AG09309 (cell line): ENCODE measurements around the gene SLC26A11.

ENCODE experiments used
- DNase-seq: peaks from one replicate; pipeline ENCODE4 v3.0.0-alpha.2; 2010; ENCODE audit warnings: low read depth
- H3K4me3 ChIP-seq: 2 replicates; pipeline ENCODE4 v1.5.1; 2011; ENCODE audit warnings: mild to moderate bottlenecking, low read depth, low read length, moderate library complexity; ENCODE audit not compliant: control insufficient read depth
- TF ChIP-seq, protein P1 (sequence below): IDR thresholded peaks from 2 replicates; pipeline ENCODE4 v1.5.1; 2011; ENCODE audit warnings: mild to moderate bottlenecking, low read depth, low read length, inconsistent platforms; ENCODE audit not compliant: insufficient read depth, control insufficient read depth; ENCODE audit errors: missing control alignments

SLC26A11 gene

DNA sequence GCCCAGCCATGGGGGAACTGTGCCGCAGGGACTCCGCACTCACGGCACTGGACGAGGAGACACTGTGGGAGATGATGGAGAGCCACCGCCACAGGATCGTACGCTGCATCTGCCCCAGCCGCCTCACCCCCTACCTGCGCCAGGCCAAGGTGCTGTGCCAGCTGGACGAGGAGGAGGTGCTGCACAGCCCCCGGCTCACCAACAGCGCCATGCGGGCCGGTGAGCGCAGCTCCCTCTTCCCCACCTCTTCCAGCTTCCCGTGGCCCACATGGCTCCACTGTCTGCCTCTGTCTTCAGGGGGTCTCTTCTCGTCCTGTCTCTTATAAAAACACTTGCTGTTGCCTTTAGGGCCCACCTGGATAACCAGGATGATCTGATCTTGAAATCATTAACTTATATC, 38.8 kb upstream of the SLC26A11 start:
- no peak for DNase-seq
- no peak overlapping the region for H3K4me3 ChIP-seq
- TF ChIP-seq, protein P1, sequence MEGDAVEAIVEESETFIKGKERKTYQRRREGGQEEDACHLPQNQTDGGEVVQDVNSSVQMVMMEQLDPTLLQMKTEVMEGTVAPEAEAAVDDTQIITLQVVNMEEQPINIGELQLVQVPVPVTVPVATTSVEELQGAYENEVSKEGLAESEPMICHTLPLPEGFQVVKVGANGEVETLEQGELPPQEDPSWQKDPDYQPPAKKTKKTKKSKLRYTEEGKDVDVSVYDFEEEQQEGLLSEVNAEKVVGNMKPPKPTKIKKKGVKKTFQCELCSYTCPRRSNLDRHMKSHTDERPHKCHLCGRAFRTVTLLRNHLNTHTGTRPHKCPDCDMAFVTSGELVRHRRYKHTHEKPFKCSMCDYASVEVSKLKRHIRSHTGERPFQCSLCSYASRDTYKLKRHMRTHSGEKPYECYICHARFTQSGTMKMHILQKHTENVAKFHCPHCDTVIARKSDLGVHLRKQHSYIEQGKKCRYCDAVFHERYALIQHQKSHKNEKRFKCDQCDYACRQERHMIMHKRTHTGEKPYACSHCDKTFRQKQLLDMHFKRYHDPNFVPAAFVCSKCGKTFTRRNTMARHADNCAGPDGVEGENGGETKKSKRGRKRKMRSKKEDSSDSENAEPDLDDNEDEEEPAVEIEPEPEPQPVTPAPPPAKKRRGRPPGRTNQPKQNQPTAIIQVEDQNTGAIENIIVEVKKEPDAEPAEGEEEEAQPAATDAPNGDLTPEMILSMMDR = no peak

DNA sequence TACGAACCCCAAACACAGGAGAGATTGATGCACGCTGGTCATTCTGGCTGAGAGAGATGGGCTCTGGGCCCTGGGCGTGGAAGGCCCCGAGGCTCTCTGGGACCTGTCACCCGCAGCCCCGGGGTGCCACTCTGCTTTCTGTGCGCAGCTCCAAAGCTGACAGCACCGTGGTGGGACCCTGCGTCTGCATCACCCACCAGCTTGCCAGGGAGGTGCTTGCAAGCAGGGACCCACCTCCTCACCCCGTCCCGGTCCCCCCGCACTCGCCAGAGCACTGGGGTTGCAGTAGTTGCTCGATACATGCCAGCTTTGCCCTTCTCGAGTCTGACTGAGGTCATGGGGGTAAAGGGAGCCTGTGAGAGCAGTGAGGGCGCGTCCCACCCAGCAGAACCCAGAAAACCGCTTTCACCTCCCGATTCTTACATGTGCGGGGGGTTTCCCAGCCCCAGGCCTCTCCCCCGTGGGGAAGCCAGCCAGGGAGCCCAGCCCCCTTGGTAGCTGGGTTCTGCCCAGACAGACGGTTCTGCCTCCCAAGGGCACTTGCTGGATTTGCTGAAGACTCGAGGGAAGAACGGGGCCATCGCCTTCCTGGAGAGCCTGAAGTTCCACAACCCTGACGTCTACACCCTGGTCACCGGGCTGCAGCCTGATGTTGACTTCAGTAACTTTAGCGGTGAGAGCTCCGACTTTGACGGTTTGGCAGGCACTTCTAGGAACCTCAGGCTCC, 37.9 kb upstream of the SLC26A11 start:
- no peak overlapping the region for H3K4me3 ChIP-seq
- TF ChIP-seq, protein P1 = no peak
- DNase-seq = no peak

DNA sequence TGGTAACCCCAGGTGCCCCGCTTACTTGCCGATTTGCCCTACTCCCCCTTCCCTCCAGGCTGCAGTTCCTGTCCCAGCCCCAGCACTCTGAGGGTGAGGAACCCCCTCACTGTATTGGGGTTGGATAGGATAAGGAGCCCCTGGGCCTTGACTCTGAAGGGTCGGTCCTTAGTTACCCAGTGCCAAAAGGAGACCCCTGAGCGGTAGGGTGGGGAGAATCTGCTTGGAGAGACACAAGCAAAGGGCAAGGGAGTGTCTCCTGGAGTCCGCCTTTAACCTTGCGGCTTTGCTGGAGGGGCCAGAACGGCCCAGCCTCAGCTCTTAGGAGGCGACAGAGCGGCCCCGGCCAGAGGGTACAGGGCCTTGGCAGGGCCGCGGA, 37.4 kb upstream of the SLC26A11 start:
- TF ChIP-seq, protein P1 = no peak
- no peak overlapping the region for H3K4me3 ChIP-seq
- DNase-seq = no peak

DNA sequence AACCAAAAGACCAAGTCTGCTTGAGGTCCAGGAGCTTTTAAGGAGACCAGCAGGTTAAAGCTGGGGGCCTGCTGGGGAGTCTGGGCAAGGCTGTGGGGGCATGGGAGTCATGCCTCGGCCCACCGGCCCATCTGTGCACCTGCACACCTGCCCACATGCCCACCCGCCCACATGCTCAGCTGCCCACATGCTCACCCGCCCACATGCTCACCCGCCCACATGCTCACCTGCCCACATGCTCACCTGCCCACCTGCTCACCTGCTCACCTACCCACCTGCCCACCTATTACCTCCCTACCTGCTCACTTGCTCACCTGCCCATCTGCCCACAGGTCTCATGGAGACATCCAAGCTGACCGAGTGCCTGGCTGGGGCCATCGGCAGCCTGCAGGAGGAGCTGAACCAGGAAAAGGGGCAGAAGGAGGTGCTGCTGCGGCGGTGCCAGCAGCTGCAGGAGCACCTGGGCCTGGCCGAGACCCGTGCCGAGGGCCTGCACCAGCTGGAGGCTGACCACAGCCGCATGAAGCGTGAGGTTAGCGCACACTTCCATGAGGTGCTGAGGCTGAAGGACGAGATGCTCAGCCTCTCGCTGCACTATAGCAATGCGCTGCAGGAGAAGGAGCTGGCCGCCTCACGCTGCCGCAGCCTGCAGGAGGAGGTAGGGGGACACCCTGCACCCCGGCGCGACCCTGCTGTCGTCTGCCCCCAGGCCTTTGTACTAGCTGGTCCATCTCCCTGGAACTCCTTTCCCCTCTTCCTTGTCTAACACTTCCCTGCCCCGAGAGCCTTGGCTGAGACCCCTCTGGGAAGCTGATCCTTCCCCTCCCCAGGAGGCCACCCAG, 36.4 kb upstream of the SLC26A11 start:
- no peak overlapping the region for H3K4me3 ChIP-seq
- no peak for DNase-seq
- TF ChIP-seq, protein P1 = no peak

DNA sequence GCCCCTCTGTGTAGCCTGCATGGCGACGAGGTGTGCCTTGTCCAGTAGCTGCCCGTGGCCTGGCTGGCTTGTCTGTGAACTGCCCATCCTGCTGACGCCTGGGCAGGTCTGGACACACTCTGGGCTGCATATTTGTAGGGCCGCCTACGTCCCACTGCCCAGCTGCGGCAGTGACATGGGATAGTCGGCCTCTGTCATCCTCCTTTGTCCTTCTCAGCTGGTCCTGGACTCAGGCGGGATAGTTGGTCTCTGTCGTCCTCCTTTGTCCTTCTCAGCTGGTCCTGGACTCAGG, 35.9 kb upstream of the SLC26A11 start:
- H3K4me3 ChIP-seq = no peak overlapping the region
- no peak for DNase-seq
- TF ChIP-seq, protein P1 = no peak

DNA sequence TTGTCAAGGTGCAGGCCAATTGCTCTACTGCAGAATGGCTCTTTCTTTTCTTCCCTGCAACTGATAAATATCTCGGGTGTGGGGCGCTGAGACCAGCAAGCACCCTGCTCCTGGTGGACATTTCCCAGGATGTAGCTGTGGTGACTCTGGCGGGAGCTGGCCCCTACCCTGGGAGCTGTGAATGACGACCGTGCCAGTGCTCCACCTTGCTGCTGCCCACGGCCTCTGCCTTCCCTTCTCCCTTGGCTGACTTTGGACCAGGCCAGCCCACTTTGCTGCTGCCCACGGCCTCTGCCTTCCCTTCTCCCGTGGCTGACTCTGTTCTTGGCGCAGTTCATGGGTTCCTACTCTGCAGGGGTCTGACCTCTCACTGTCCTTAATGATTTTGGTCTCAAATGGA, 34.3 kb upstream of the SLC26A11 start:
- H3K4me3 ChIP-seq = no peak overlapping the region
- TF ChIP-seq, protein P1 = no peak
- DNase-seq = no peak
